T-helper 1 cell treated with Interleukin-12 subunit alpha and Interleukin-12 subunit beta and Interleukin-4 antibody, amounts not matched to agents 30 ng/mL and 1 ng/mL, for 36 hours (primary cell): Measurements from ENCODE around the gene CSNK2A2. TPM values are rescaled to one million over a fixed set of nuclear protein-coding genes. Genes with fewer than 3 reads are reported as not detected.

Source experiments
- intact Hi-C: fragments of 100-400 bp; cut with micrococcal nuclease; formaldehyde crosslinking; loops from one replicate; pipeline ENCODE4 v1.15.1; 2024
- total RNA-seq: library from RNA; stranded (reverse); gene quantifications from 2 replicates; pipeline ENCODE4 v1.2.3, GENCODE V29; 2022

The CSNK2A2 gene
- total RNA-seq, 1 donor from 2014 or later = 73.3 TPM

GRCh38 chr16:58200004-58200797 lies 2.3 kb upstream of the CSNK2A2 start:
- intact Hi-C loops = no loop called here

- intact Hi-C loops = loop anchor here (1.0 to 5.0 kb wide), 11 partner anchors 37 to 533 kb away; partner anchors contain the start of genes CFAP20, GINS3, GOT2 and SLC38A7
These were observed 1.0 kb upstream of the CSNK2A2 start for GRCh38 chr16:58198803-58199411.

DNA sequence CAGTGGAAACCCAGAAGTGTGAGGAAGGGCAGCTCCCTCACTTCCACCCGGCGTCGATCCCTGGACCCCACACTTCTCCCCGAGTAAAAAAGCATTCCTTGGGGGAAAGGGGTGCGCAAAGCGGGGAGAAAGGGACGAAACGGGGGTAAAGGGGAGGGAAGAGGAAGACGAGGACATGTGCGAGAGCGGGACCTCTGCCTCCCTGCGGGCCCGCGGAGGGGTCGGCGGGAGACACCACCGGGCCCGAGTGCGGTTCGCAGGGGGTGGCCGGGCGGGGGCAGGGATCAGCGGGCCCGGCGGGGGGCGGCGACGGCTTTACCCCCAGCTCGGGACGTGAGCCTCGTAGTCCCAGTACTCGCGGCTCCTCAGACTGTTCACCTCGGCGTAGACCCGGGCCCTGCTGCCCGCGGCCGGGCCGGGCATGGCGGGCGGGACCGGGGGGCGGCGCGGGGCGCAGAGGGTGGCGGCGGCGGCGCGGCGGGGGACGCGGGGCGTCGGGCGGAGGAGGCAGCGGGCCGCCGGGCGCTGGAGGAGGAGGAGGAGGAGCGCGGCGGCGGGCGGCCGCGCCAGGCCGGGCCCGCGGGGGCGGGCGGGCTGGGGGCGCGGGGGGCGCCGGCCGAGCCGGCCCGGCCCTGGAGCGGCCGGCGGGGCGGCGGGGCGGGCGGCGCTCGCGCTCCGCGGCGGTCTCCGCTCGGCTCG lies 443 bp downstream of the CSNK2A2 start:
- intact Hi-C loops = loop anchor here (1.0 to 5.0 kb wide), 11 partner anchors 39 to 535 kb away; partner anchors contain the start of genes CFAP20, GINS3, GOT2 and SLC38A7

DNA sequence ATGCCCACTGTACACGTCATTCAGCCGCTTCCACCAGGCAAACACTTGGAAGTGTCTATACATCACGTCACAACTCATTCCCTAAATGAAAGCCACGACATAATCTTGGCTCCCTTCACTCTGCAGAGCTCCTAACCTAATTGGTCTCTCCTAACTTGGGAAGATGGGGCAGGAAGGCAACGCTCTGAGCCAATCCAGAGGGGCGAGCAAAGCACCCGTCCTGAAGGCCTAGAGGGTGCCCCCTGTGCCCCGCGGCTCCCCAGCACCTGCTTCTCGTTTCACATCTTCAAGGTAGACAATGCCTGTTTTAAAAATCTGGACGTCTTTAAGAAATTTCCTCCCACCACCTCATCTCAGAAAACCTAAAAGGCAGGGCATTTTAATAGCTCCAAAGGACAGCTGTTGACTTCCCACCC lies 1.0 kb downstream of the CSNK2A2 start:
- intact Hi-C loops = loop anchor here (5.0 kb wide), 5 partner anchors 195 to 535 kb away; partner anchors contain the start of genes GINS3, GOT2 and SLC38A7

DNA sequence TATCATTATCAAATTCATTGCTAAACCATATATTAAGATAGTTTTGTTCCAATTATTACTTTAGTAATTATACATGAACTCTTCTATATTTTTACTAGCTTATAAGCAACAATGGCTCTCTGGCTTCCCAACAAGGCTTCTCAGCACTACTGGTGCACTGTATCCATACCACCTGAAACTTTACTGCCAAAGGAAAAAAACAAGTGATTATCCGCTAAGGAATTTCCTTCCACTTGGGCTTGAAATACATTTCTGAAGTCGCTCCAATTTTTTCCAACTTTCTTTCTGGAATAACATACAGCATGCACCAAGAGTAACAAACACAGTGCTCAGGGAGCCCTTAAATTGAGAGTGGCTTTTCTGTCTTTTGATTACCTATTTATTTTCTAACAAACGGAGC lies 2.1 kb downstream of the CSNK2A2 start:
- intact Hi-C loops = loop anchor here (5.0 kb wide), 5 partner anchors 197 to 537 kb away; partner anchors contain the start of genes GINS3, GOT2 and SLC38A7

DNA sequence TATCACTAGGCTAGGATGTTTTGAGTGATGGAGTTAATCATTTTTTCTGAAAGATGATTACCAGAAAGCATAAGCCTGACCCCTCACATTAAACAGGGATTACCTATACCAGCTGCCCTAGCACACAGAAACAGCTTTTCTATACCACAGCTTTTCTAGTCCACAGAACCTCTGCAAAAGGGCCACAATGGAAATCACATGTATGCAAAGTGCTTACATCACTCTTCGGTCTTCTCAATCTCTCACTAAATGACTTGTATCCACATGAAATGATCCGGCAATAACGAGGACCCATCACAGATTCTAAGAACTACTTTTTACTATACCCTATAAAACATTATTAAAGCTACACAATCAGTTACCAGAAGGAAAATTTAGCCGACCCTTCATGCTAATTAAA lies 2.6 kb downstream of the CSNK2A2 start:
- intact Hi-C loops = loop anchor here (5.0 kb wide), 5 partner anchors 197 to 537 kb away; partner anchors contain the start of genes GINS3, GOT2 and SLC38A7

DNA sequence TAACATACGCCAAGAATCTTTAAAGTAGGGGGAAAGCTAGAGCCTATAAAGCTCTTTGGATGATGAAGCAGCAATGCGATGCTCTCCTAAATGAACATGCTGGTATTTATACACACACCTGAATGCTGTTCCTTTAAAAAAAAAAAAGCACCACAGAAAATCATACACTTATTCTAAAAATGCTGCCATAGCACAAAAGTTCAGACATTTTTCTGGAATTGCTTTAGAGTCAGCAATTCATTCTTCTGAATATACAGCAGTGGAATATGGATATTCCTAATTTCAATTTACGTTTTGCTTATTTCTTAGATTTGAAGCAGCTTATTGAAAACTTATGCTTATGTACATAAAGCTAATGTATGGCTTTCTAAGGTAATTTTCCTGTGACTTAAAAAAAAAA lies 3.1 kb downstream of the CSNK2A2 start:
- intact Hi-C loops = loop anchor here (5.0 kb wide), 5 partner anchors 198 to 538 kb away; partner anchors contain the start of genes GINS3, GOT2 and SLC38A7

GRCh38 chr16:58187665-58188421 lies 10.1 kb downstream of the CSNK2A2 start:
- intact Hi-C loops = no loop called here

- intact Hi-C loops = no loop called here
These were observed 10.8 kb downstream of the CSNK2A2 start for GRCh38 chr16:58187092-58187491.

DNA sequence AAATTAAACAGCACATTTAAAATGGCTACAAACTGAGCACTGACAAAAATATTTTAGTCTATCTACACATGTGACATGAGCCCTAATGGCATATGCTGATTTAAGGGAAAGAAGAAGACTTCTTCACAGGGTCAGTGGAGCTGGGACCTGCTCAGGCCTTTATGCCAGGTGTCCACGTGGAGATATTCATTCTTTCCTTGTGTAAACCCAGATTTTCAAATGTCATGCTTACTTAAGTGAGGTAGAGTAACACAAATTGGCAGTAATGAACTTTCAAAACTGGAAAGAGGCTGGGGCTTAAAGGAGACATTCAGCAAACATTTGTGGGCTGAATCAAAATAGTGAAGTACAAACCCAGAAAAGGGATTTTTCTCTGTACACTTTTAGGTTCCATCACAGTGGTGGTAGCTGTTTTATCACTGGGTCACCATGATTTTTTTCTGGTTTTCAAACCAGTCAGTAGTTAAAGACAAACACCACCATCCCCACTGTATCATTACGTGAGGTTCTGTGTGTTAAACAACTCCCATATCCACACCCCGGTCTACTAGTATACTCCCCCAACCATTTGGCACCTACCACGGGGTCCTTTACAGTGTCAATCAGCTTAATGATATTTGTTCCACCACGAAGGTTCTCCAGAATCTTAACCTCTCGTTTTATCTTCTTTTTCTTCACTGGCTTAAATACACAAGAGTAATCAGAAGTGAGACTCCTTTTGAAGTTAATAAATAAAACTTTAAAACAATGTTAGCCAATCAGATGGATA lies 11.5 kb downstream of the CSNK2A2 start:
- intact Hi-C loops = no loop called here

DNA sequence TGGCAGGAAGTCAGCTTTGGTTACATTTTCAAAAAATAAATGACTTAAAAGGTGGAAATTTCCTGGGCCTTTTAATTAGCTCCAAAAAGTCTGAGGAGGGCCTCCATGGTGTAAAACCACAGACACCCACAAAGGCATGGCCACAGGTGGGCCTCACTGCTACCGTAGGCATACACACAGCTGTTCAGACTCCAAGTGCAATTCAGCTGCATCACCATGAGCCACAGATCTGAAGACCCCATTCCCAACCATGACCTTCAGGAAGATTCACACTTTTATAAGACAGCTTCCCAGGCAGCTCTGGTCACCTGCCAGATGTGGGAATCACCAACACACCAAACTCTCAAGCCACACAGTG lies 20.6 kb downstream of the CSNK2A2 start:
- intact Hi-C loops = loop anchor here (5.0 kb wide), 1 partner anchor 155 kb away; no protein-coding TSS in a partner anchor

- intact Hi-C loops = loop anchor here (5.0 kb wide), 1 partner anchor 154 kb away; no protein-coding TSS in a partner anchor
These were observed 21.1 kb downstream of the CSNK2A2 start for GRCh38 chr16:58176608-58177352.

- intact Hi-C loops = no loop called here
These were observed 27.7 kb downstream of the CSNK2A2 start for GRCh38 chr16:58170223-58170622.

- intact Hi-C loops = no loop called here
These were observed 37.1 kb downstream of the CSNK2A2 start for GRCh38 chr16:58160855-58161254.

DNA sequence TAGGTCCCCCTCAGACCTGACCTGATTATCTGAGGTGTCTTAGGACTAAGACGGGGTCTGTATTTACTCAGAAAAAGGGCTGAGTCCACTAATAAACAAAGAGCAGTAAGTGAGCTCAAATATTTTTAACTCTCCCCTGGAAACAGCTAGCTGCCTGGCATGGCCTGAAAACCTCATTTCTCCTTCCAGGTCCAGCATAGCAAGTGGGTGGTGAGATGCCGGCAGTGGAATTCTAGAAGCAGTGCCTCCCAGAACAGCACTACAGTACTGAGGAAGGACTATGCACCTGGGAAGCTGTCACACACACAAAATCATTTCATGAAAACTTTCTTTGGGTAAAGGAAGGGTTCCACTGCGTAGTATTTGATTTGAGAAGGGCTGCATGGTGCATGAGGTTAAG lies 39.2 kb downstream of the CSNK2A2 start:
- intact Hi-C loops = no loop called here

- intact Hi-C loops = no loop called here
These were observed 39.9 kb downstream of the CSNK2A2 start for GRCh38 chr16:58157951-58158540.

- intact Hi-C loops = no loop called here
These were observed 40.7 kb downstream of the CSNK2A2 start for GRCh38 chr16:58157239-58157638.

- intact Hi-C loops = no loop called here
These were observed 42.1 kb downstream of the CSNK2A2 start for GRCh38 chr16:58155839-58156238.

DNA sequence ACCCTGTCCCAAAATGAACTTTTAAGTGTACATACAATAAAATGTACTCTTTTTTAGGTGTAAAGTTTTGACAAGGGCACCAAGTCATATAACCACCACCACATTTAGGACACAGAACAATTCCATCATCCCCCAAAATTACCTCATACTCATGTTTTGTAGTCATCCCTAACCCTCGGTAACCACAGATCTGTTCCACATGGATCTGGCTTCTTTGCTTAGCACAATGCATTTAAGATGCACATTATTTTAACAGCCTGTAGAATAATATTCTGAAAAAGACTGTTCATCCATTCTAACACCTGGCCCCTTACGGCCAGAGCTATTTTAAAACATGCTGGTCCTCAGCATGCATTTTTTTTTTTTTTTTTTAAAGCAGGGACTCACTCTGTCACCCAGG lies 43.6 kb downstream of the CSNK2A2 start:
- intact Hi-C loops = no loop called here
